Bronchial epithelial cell (primary cell): ENCODE data around the gene STK31. TPM values are rescaled to one million over a fixed set of nuclear protein-coding genes. Genes with fewer than 3 reads are reported as not detected.

Experiments used
- DNase-seq: peaks from one replicate; pipeline ENCODE4 v3.0.0-alpha.2; 2010; ENCODE audit warnings: low read depth
- FAIRE-seq: peaks from 2 replicates; lab custom pipeline; 2011; peaks lifted over from hg19 to GRCh38; lab: Jason Lieb, UNC
- H3K27me3 ChIP-seq: 2 replicates; pipeline ENCODE4 v1.5.1; 2011; ENCODE audit warnings: low read length; ENCODE audit not compliant: control insufficient read depth, insufficient read depth
- H3K36me3 ChIP-seq: 2 replicates; pipeline ENCODE4 v1.5.1; 2011; ENCODE audit warnings: low read length; ENCODE audit not compliant: control insufficient read depth, insufficient read depth
- H3K4me3 ChIP-seq: 2 replicates; pipeline ENCODE4 v1.5.1; 2011; ENCODE audit warnings: mild to moderate bottlenecking, low read depth, low read length, control low read depth
- CTCF ChIP-seq: IDR thresholded peaks from 2 replicates; pipeline ENCODE4 v1.5.1; 2011; ENCODE audit warnings: mild to moderate bottlenecking, moderate library complexity, low read length, control low read depth, inconsistent platforms; ENCODE audit not compliant: insufficient read depth, severe bottlenecking
- total RNA-seq: library from RNA; depleted of rRNA; stranded (reverse); fragments of >200 nt; gene quantifications from 2 replicates; pipeline ENCODE4 v1.2.1, GENCODE V29; 2014

Gene STK31
- total RNA-seq, 1 donor from 2014 or later = under 0.01 TPM

GRCh38 chr7:23709081-23709750, 803 bp upstream of the STK31 start:
- Histone ChIP-seq H3K36me3 (no peaks in the 10 kb centered on the region), H3K27me3 (no peaks in the 10 kb centered on the region), H3K4me3 (no peak overlapping the region)
- no peak for TF ChIP-seq CTCF
- no peak for DNase-seq
- no peak for FAIRE-seq

- no peaks in the 10 kb centered on the region for H3K27me3 ChIP-seq
- H3K36me3 ChIP-seq = no peaks in the 10 kb centered on the region
- peak; percentile 18 for TF ChIP-seq CTCF
- DNase-seq (peak; percentile 73), FAIRE-seq (no peak)
- no peak overlapping the region for H3K4me3 ChIP-seq
Observed at GRCh38 chr7:23712368-23713284, 2.6 kb downstream of the STK31 start.

- Histone ChIP-seq H3K27me3 (no peaks in the 10 kb centered on the region), H3K36me3 (no peaks in the 10 kb centered on the region), H3K4me3 (no peak overlapping the region)
- DNase-seq (peak; percentile 87), FAIRE-seq (no peak)
- TF ChIP-seq CTCF = no peak
Observed at GRCh38 chr7:23713285-23714149, 3.5 kb downstream of the STK31 start.

GRCh38 chr7:23714150-23714464, 4.1 kb downstream of the STK31 start:
- FAIRE-seq = no peak
- no peak for TF ChIP-seq CTCF

GRCh38 chr7:23714579-23714978, 4.6 kb downstream of the STK31 start:
- DNase-seq = no peak
- no peaks in the 10 kb centered on the region for H3K36me3 ChIP-seq
- TF ChIP-seq CTCF = no peak
- H3K27me3 ChIP-seq = no peaks in the 10 kb centered on the region
- FAIRE-seq = no peak
- H3K4me3 ChIP-seq = no peak overlapping the region

More at GRCh38 chr7:23714150-23714464, 4.1 kb downstream of the STK31 start:
- Histone ChIP-seq H3K4me3 (no peak overlapping the region), H3K27me3 (no peaks in the 10 kb centered on the region), H3K36me3 (no peaks in the 10 kb centered on the region)
- no peak for DNase-seq
